DND-41 (cell line): ENCODE data around the gene PLEKHA5.

Experiments used
- ATAC-seq: fragments of 200-7000 bp; cut with Tn5 transposase; 3 replicates; pipeline ENCODE4 v1.9.1; 2021; ENCODE audit warnings: low read depth; ENCODE audit not compliant: insufficient read depth
- DNase-seq: peaks from one replicate; pipeline ENCODE4 v3.0.0-alpha.2; 2020
- H2AFZ ChIP-seq: 2 replicates; pipeline ENCODE4 v1.6.0; 2012; ENCODE audit warnings: low read depth, low read length
- H3K27ac ChIP-seq: 2 replicates; pipeline ENCODE4 v1.5.1; 2012; ENCODE audit warnings: low read length, inconsistent platforms
- H3K27me3 ChIP-seq: fragments of 200-600 bp; sonication (generic); 2 replicates; pipeline ENCODE4 v1.6.0; 2012; ENCODE audit warnings: low read length, mild to moderate bottlenecking, inconsistent platforms; ENCODE audit not compliant: insufficient read depth, poor library complexity
- H3K36me3 ChIP-seq: 2 replicates; pipeline ENCODE4 v1.5.1; 2012; ENCODE audit warnings: low read length, inconsistent platforms; ENCODE audit not compliant: insufficient read depth
- H3K4me1 ChIP-seq: 2 replicates; pipeline ENCODE4 v1.5.1; 2012; ENCODE audit warnings: mild to moderate bottlenecking, low read length; ENCODE audit not compliant: insufficient read depth
- H3K4me2 ChIP-seq: 2 replicates; pipeline ENCODE4 v1.6.0; 2012; ENCODE audit warnings: mild to moderate bottlenecking, moderate library complexity, low read length, inconsistent platforms; ENCODE audit not compliant: insufficient read depth
- H3K4me3 ChIP-seq, 2 experiments: fragments of 200-600 bp in 1 of 2; shearing (Covaris generic) in 1 of 2; 2 replicates each; pipeline ENCODE4 v1.5.1; 2012 to 2016; ENCODE audit warnings: inconsistent platforms in 2 of 2, low read length in 2 of 2, mild to moderate bottlenecking in 2 of 2, low read depth in 1 of 2, moderate library complexity in 1 of 2
- H3K79me2 ChIP-seq: 2 replicates; pipeline ENCODE4 v1.6.0; 2012; ENCODE audit warnings: low read length, inconsistent platforms; ENCODE audit not compliant: insufficient read depth
- H3K9ac ChIP-seq: 2 replicates; pipeline ENCODE4 v1.6.0; 2012; ENCODE audit warnings: low read depth, mild to moderate bottlenecking, inconsistent platforms, low read length, moderate library complexity
- H3K9me3 ChIP-seq: 2 replicates; pipeline ENCODE4 v1.5.1; 2012; ENCODE audit warnings: low read length, moderate library complexity, mild to moderate bottlenecking, inconsistent platforms; ENCODE audit not compliant: insufficient read depth, severe bottlenecking
- H4K20me1 ChIP-seq: 2 replicates; pipeline ENCODE4 v1.6.0; 2012; ENCODE audit warnings: low read length; ENCODE audit not compliant: insufficient read depth
- CTCF ChIP-seq: IDR thresholded peaks from 2 replicates; pipeline ENCODE4 v1.5.1; 2012; ENCODE audit warnings: borderline replicate concordance, low read length, moderate library complexity, mild to moderate bottlenecking; ENCODE audit not compliant: poor library complexity, severe bottlenecking; ENCODE audit errors: extremely low read depth
- EZH2 ChIP-seq: IDR thresholded peaks from 3 replicates; pipeline ENCODE4 v1.6.1; 2012; ENCODE audit warnings: borderline replicate concordance, low read depth, mild to moderate bottlenecking, moderate library complexity, low read length, inconsistent platforms; ENCODE audit not compliant: severe bottlenecking

Gene PLEKHA5

GRCh38 chr12:19246933-19247332, 117.4 kb downstream of the PLEKHA5 start:
- Histone ChIP-seq H3K4me1 (peaks cover 11% of the 10 kb centered on the region), H4K20me1 (no peaks in the 10 kb centered on the region), H3K4me3 (no peak overlapping the region), H2AFZ (no peak overlapping the region), H3K27ac (no peak overlapping the region), H3K79me2 (no peaks in the 10 kb centered on the region), H3K9me3 (no peaks in the 10 kb centered on the region), H3K36me3 (no peaks in the 10 kb centered on the region), H3K9ac (no peak overlapping the region), H3K4me2 (no peak overlapping the region), H3K27me3 (no peaks in the 10 kb centered on the region)
- TF ChIP-seq EZH2 (no peak), CTCF (no peak)
- DNase-seq (no peak), ATAC-seq (no peak)

GRCh38 chr12:19248929-19249602, 119.5 kb downstream of the PLEKHA5 start:
- H3K27ac ChIP-seq, result no peak overlapping the region

DNA sequence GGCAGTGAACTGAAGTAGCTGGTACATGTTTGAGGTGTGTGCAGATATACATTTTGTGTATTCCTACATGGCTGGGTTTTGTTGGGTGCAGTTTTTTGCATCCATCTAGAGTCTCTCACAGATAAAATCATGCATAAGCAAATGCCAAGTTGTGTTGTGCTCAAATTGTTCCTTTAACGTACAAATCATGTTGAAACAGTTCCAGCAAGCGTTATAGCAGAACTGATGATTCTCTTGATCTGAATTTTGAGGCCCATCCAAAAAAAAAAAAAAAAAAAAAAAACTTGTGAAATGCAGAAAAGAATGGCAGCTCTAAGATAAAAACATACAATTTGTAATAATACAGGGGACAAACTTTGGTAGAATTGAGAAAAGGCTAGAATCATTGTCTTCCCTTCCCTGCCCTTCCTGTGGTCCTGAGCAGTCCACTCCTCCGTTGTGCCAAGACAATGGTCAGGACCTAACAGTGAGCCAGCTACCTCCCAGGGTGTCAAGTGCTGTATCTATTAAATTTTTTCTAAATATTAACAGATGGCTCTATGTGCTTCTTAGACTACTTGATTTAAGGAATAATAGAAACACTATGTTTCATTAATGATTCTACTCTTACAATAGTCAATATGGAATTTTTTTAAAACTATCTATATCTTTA, 122.1 kb downstream of the PLEKHA5 start:
- no peak for TF ChIP-seq CTCF
- no peak for TF ChIP-seq EZH2
- no peak for ATAC-seq
- no peaks in the 10 kb centered on the region for H3K9me3 ChIP-seq
- H3K27ac ChIP-seq, result no peak overlapping the region
- no peak overlapping the region for H3K4me2 ChIP-seq
- H3K36me3 ChIP-seq, result no peaks in the 10 kb centered on the region
- DNase-seq, result no peak
- no peak overlapping the region for H2AFZ ChIP-seq
- no peaks in the 10 kb centered on the region for H3K4me1 ChIP-seq
- H4K20me1 ChIP-seq, result no peaks in the 10 kb centered on the region
- H3K4me3 ChIP-seq, result no peak overlapping the region
- H3K9ac ChIP-seq, result no peak overlapping the region
- no peaks in the 10 kb centered on the region for H3K27me3 ChIP-seq
- H3K79me2 ChIP-seq, result no peaks in the 10 kb centered on the region

More at GRCh38 chr12:19248929-19249602, 119.5 kb downstream of the PLEKHA5 start:
- Histone ChIP-seq H3K4me1 (no peaks in the 10 kb centered on the region), H3K4me3 (no peak overlapping the region), H3K9me3 (no peaks in the 10 kb centered on the region), H3K4me2 (no peak overlapping the region), H3K79me2 (no peaks in the 10 kb centered on the region), H3K9ac (no peak overlapping the region), H4K20me1 (no peaks in the 10 kb centered on the region), H3K27me3 (no peaks in the 10 kb centered on the region), H2AFZ (no peak overlapping the region), H3K36me3 (no peaks in the 10 kb centered on the region)
- TF ChIP-seq CTCF, result no peak
- no peak for TF ChIP-seq EZH2
- DNase-seq (no peak), ATAC-seq (no peak)
